AG08395 (cell line): ENCODE data around the gene RCN2.

ENCODE experiments used
- DNase-seq: peaks from one replicate; pipeline ENCODE4 v3.0.0; 2012; ENCODE audit warnings: mixed read lengths, low spot score

The RCN2 gene

GRCh38 chr15:76973906-76974305 lies 42.4 kb downstream of the RCN2 start:
- DNase-seq = no peak

GRCh38 chr15:76974456-76975036 lies 43.0 kb downstream of the RCN2 start:
- no peak for DNase-seq

- DNase-seq = no peak
Observed at GRCh38 chr15:76976141-76976540, 44.6 kb downstream of the RCN2 start.

- DNase-seq = no peak
Observed at GRCh38 chr15:76976572-76977270, 45.2 kb downstream of the RCN2 start.

GRCh38 chr15:76978522-76979330 lies 47.2 kb downstream of the RCN2 start:
- DNase-seq = no peak

- no peak for DNase-seq
Observed at GRCh38 chr15:76979331-76979925, 47.9 kb downstream of the RCN2 start.

- no peak for DNase-seq
Observed at GRCh38 chr15:76979996-76980520, 48.5 kb downstream of the RCN2 start.

GRCh38 chr15:76982356-76982755 lies 50.8 kb downstream of the RCN2 start:
- no peak for DNase-seq

- DNase-seq = no peak
Observed at GRCh38 chr15:76982756-76983155, 51.2 kb downstream of the RCN2 start.

- DNase-seq = no peak
Observed at GRCh38 chr15:76983590-76984375, 52.2 kb downstream of the RCN2 start.

GRCh38 chr15:76986743-76987142 lies 55.2 kb downstream of the RCN2 start:
- no peak for DNase-seq

GRCh38 chr15:76987276-76987675 lies 55.7 kb downstream of the RCN2 start:
- no peak for DNase-seq

GRCh38 chr15:76987896-76988860 lies 56.6 kb downstream of the RCN2 start:
- DNase-seq = no peak

- DNase-seq = no peak
Observed at GRCh38 chr15:76988867-76989780, 57.6 kb downstream of the RCN2 start.

GRCh38 chr15:76991048-76991447 lies 59.5 kb downstream of the RCN2 start:
- DNase-seq = no peak

GRCh38 chr15:76991741-76992645 lies 60.4 kb downstream of the RCN2 start:
- no peak for DNase-seq

GRCh38 chr15:76993114-76993725 lies 61.7 kb downstream of the RCN2 start:
- DNase-seq = no peak

- DNase-seq = no peak
Observed at GRCh38 chr15:76994001-76994400, 62.5 kb downstream of the RCN2 start.
